Transverse colon (tissue), 4 donors: ENCODE results near the gene CEBPA. TPM values are rescaled to one million over a fixed set of nuclear protein-coding genes. Genes with fewer than 3 reads are reported as not detected.
"Not testable (repeated sequence)": the region's sequence is repeated elsewhere in the genome, so short reads cannot be mapped to it uniquely, and the experiment has no call there.

Experiments used
- DNase-seq: peaks from one replicate; pipeline ENCODE4 v3.0.0-alpha.2; 2019
- H3K27ac ChIP-seq, 4 donors: fragments of 200-600 bp; sonication (generic); 2 replicates each; pipeline ENCODE4 v1.5.1; 2016 to 2018; ENCODE audit warnings: inconsistent platforms in 4 of 4
- H3K27me3 ChIP-seq: fragments of 200-600 bp; sonication (generic); 2 replicates; pipeline ENCODE4 v1.5.1; 2017; ENCODE audit warnings: inconsistent platforms
- H3K36me3 ChIP-seq, 4 donors: fragments of 200-600 bp; sonication (generic); 2 replicates each; pipeline ENCODE4 v1.5.1; 2017 to 2019; ENCODE audit warnings: inconsistent platforms in 4 of 4
- H3K4me1 ChIP-seq, 4 donors: fragments of 200-600 bp; sonication (generic); 2 replicates each; pipeline ENCODE4 v1.5.1; 2017 to 2020; ENCODE audit warnings: inconsistent platforms in 4 of 4
- H3K4me3 ChIP-seq, 4 donors: fragments of 200-600 bp; sonication (generic); 1 replicate in 1 of 4; 2 replicates in 3 of 4; pipeline versions ENCODE4 v1.5.1 to v1.6.1; 2017 to 2019; ENCODE audit warnings: inconsistent platforms in 4 of 4
- H3K9me3 ChIP-seq, 2 donors: fragments of 200-600 bp; sonication (generic); 2 replicates each; pipeline ENCODE4 v1.5.1; 2017 to 2019; ENCODE audit warnings: inconsistent platforms in 2 of 2
- CTCF ChIP-seq, 5 experiments: fragments of 200-600 bp in 3 of 5; fragments of 450-650 bp in 2 of 5; sonication (generic) in 3 of 5; IDR thresholded peaks; 1 replicate in 2 of 5; 2 replicates in 3 of 5; pipeline ENCODE4 v1.5.1; 2016 to 2017; ENCODE audit warnings: antibody characterized with exemption in 5 of 5, inconsistent platforms in 3 of 5, mild to moderate bottlenecking in 2 of 5, moderate library complexity in 1 of 5
- EP300 ChIP-seq: sonication (generic); formaldehyde crosslinking; IDR thresholded peaks from one replicate; pipeline ENCODE4 v1.6.1; 2017; ENCODE audit warnings: antibody characterized with exemption, low read depth
- POLR2A ChIP-seq: fragments of 450-650 bp; IDR thresholded peaks from one replicate; pipeline ENCODE4 v1.6.1; 2016; ENCODE audit warnings: antibody characterized with exemption, mild to moderate bottlenecking, moderate library complexity
- POLR2AphosphoS5 ChIP-seq, 3 donors: sonication (generic); formaldehyde crosslinking; IDR thresholded peaks; one replicate each; pipeline ENCODE4 v1.6.1; 2016; ENCODE audit warnings: antibody characterized with exemption in 3 of 3
- WGBS, 2 donors: methylation state at CpG; one replicate each; pipeline ENCODE4 v1.1.5; 2018; ENCODE audit warnings: low coverage in 1 of 2; 5-methylcytosine and 5-hydroxymethylcytosine counted together
- in situ Hi-C, 4 donors: fragments of 200-750 bp; cut with MboI; loops; one replicate each; pipeline versions ENCODE4 v1.15.0 to v1.15.1; 2017; ENCODE audit warnings: low sequenced_read_pairs in 3 of 4, low pct_ligation_motif_present in 1 of 4, low pct_unique_long_range_greater_than_20kb in 1 of 4
- intact Hi-C: fragments of 100-400 bp; cut with DNase I; formaldehyde crosslinking; loops from one replicate; pipeline ENCODE4 v1.15.1; 2023; ENCODE audit warnings: low total_unique reads
- total RNA-seq, 4 donors: library from RNA; depleted of rRNA; stranded (reverse); fragments of >200 nt; gene quantifications; one replicate each; pipeline ENCODE4 v1.1.0, GENCODE V29; 2016

Gene CEBPA
- total RNA-seq, 4 donors from 2014 or later = 69.4 to 84.2 (median 77.3) TPM

GRCh38 chr19:33296488-33296971 lies 5.8 kb downstream of the CEBPA start:
- WGBS, 2 donors = 80% methylated on average over 14 of the region's 14 CpGs; no CpG with 5 or more reads in 1 of the 2 donors
- intact Hi-C loops = no loop called here
- Histone ChIP-seq H3K36me3 (no peaks in the 10 kb centered on the region), H3K27me3 (peaks cover 9% of the 10 kb centered on the region), H3K9me3 (no peaks in the 10 kb centered on the region), H3K4me1 (peaks cover 23 to 53% (median 38%) of the 10 kb centered on the region in 4 donors), H3K27ac (no peak overlapping the region), H3K4me3 (no peak overlapping the region)
- in situ Hi-C loops = no loop called here
- no peak for DNase-seq
- TF ChIP-seq EP300 = no peak
- TF ChIP-seq POLR2A = no peak
- TF ChIP-seq POLR2AphosphoS5 (IDR thresholded peaks at IDR 0.05) = no peak
- TF ChIP-seq CTCF (IDR thresholded peaks at IDR 0.05) = no peak

GRCh38 chr19:33295621-33296487 lies 6.5 kb downstream of the CEBPA start:
- Histone ChIP-seq H3K9me3 (no peaks in the 10 kb centered on the region), H3K27ac (no peak overlapping the region), H3K4me1 (peaks cover 23 to 55% (median 40%) of the 10 kb centered on the region in 4 donors), H3K36me3 (no peaks in the 10 kb centered on the region), H3K4me3 (no peak overlapping the region), H3K27me3 (peaks cover 6% of the 10 kb centered on the region)
- 70 to 84% methylated on average over 4 to 12 of the region's 12 CpGs for WGBS, 2 donors
- no peak for TF ChIP-seq POLR2A
- no peak for TF ChIP-seq EP300
- no peak for TF ChIP-seq CTCF (IDR thresholded peaks at IDR 0.05)
- no peak for TF ChIP-seq POLR2AphosphoS5 (IDR thresholded peaks at IDR 0.05)
- intact Hi-C loops = no loop called here
- no peak for DNase-seq
- in situ Hi-C loops = no loop called here

- H3K27me3 ChIP-seq, H3K9me3 ChIP-seq, DNase-seq, in situ Hi-C loops, H3K27ac ChIP-seq, H3K4me3 ChIP-seq, intact Hi-C loops, H3K36me3 ChIP-seq: not testable (repeated sequence)
- peaks cover 23 to 54% (median 44%) of the 10 kb centered on the region in 4 donors for H3K4me1 ChIP-seq
- 92 to 100% methylated on average over 2 to 7 of the region's 7 CpGs for WGBS, 2 donors
These were observed 7.3 kb downstream of the CEBPA start for GRCh38 chr19:33295046-33295445.

- 64 to 72% methylated on average over 3 to 13 of the region's 13 CpGs for WGBS, 2 donors
- H3K9me3 ChIP-seq = no peaks in the 10 kb centered on the region
- intact Hi-C loops (no loop called here), in situ Hi-C loops (no loop called here)
- H3K36me3 ChIP-seq = no peaks in the 10 kb centered on the region
- H3K4me1 ChIP-seq = peaks cover 23 to 46% (median 43%) of the 10 kb centered on the region in 4 donors
- no peak overlapping the region for H3K4me3 ChIP-seq
- TF ChIP-seq POLR2AphosphoS5 (IDR thresholded peaks at IDR 0.05) = no peak
- no peak for TF ChIP-seq EP300
- no peak for TF ChIP-seq CTCF (IDR thresholded peaks at IDR 0.05)
- no peak for TF ChIP-seq POLR2A
- peak overlapping the region; percentile 84 to 90 (median 86) for H3K27ac ChIP-seq
- DNase-seq = no peak
- no peaks in the 10 kb centered on the region for H3K27me3 ChIP-seq
These were observed 8.1 kb downstream of the CEBPA start for GRCh38 chr19:33294058-33294798.
